ENCODE measurements around the gene WDCP.
"Not testable (repeated sequence)": the region's sequence is repeated elsewhere in the genome, so short reads cannot be mapped to it uniquely, and the experiment has no call there.

WDCP gene

GRCh38 chr2:24048769-24049484, 1.7 kb upstream of the WDCP start:
- no peak for DNase-seq (ENCODE audit: extremely low spot score)
- TF ChIP-seq PKNOX1 (IDR thresholded peaks at IDR 0.05) = no peak
- no peak for TF ChIP-seq FOXK2 (IDR thresholded peaks at IDR 0.05)
- TF ChIP-seq TARDBP (IDR thresholded peaks at IDR 0.05) = no peak
- no peak for TF ChIP-seq NFRKB (IDR thresholded peaks at IDR 0.05)
- TF ChIP-seq L3MBTL2 (conservative IDR thresholded peaks at IDR 0.05) = no peak; the same call in 1 of the 2 replicates
- TF ChIP-seq SP1 (IDR thresholded peaks at IDR 0.05) = no peak
- TF ChIP-seq FOXA1 (IDR thresholded peaks at IDR 0.05) = no peak
- ChIA-PET POLR2A (interaction anchor here (0.7 to 1.6 kb wide), 3 partner anchors 18 to 35 kb away, joined by 3 to 9 read pairs (median 7); partner anchors contain the start of genes SF3B6 and TP53I3), CTCF (interaction anchor here (0.8 kb wide), 1 partner anchor 122 kb away, joined by 5 read pairs; the partner anchor contains the start of gene ATAD2B)

- TF ChIP-seq PKNOX1 (IDR thresholded peaks at IDR 0.05) (no peak), ARNT (IDR thresholded peaks at IDR 0.05) (no peak), NFRKB (IDR thresholded peaks at IDR 0.05) (no peak), SP1 (IDR thresholded peaks at IDR 0.05) (no peak), ZNF384 (IDR thresholded peaks at IDR 0.05) (no peak)
- no peak for DNase-seq (ENCODE audit: extremely low spot score)
- ChIA-PET CTCF (interaction anchor here (0.9 to 1.9 kb wide), 3 partner anchors 37 to 122 kb away, joined by 3 to 6 read pairs (median 4); partner anchors contain the start of genes ATAD2B and TP53I3), POLR2A (interaction anchor here (0.8 to 2.4 kb wide), 27 partner anchors 8 to 313 kb away, joined by 3 to 44 read pairs (median 5); partner anchors contain the start of genes ATAD2B, ITSN2, SF3B6 and TP53I3)
Measured at GRCh38 chr2:24047703-24048033, 477 bp upstream of the WDCP start.

- TF ChIP-seq L3MBTL2 (conservative IDR thresholded peaks at IDR 0.05) (no peak), ELF4 (IDR thresholded peaks at IDR 0.05) (no peak), FOXM1 (IDR thresholded peaks at IDR 0.05; ENCODE audit: borderline replicate concordance) (no peak), SP1 (IDR thresholded peaks at IDR 0.05) (no peak), ZNF384 (IDR thresholded peaks at IDR 0.05) (no peak), FOXA1 (IDR thresholded peaks at IDR 0.05) (no peak), LEF1 (IDR thresholded peaks at IDR 0.05; ENCODE audit: borderline replicate concordance) (no peak), TARDBP (IDR thresholded peaks at IDR 0.05) (no peak), HDGF (IDR thresholded peaks at IDR 0.05; ENCODE audit: borderline replicate concordance) (no peak), NFRKB (IDR thresholded peaks at IDR 0.05) (no peak), SUZ12 (IDR thresholded peaks at IDR 0.05) (no peak), ARNT (IDR thresholded peaks at IDR 0.05) (no peak), BHLHE40 (IDR thresholded peaks at IDR 0.05; ENCODE audit: borderline replicate concordance) (no peak), FOXK2 (IDR thresholded peaks at IDR 0.05) (no peak), PKNOX1 (IDR thresholded peaks at IDR 0.05) (no peak), CTBP1 (IDR thresholded peaks at IDR 0.05; ENCODE audit: borderline replicate concordance) (no peak)
- DNase-seq (ENCODE audit: extremely low spot score) = no peak
- CTCF ChIA-PET = interaction anchor here (0.6 to 1.9 kb wide), 2 partner anchors 23 to 121 kb away, joined by 4 read pairs; no protein-coding TSS in a partner anchor
- POLR2A ChIA-PET = interaction anchor here (1.1 to 2.4 kb wide), 19 partner anchors 10 to 222 kb away, joined by 3 to 44 read pairs (median 5); partner anchors contain the start of genes ATAD2B, SF3B6, TP53I3 and UBXN2A
Measured at GRCh38 chr2:24046599-24046929, 627 bp downstream of the WDCP start.

GRCh38 chr2:24045511-24046508, 1.4 kb downstream of the WDCP start:
- CTCF ChIA-PET = interaction anchor here (1.9 kb wide), 1 partner anchor 120 kb away, joined by 4 read pairs; no protein-coding TSS in a partner anchor
- TF ChIP-seq FOXA1 (IDR thresholded peaks at IDR 0.05) (no peak), FOXM1 (IDR thresholded peaks at IDR 0.05; ENCODE audit: borderline replicate concordance) (no peak), ELF4 (IDR thresholded peaks at IDR 0.05) (no peak), NFRKB (IDR thresholded peaks at IDR 0.05) (no peak), LEF1 (IDR thresholded peaks at IDR 0.05; ENCODE audit: borderline replicate concordance) (no peak), ZNF384 (IDR thresholded peaks at IDR 0.05) (no peak), SUZ12 (IDR thresholded peaks at IDR 0.05) (no peak), PKNOX1 (IDR thresholded peaks at IDR 0.05) (no peak), TARDBP (IDR thresholded peaks at IDR 0.05) (no peak), L3MBTL2 (conservative IDR thresholded peaks at IDR 0.05) (no peak), SP1 (IDR thresholded peaks at IDR 0.05) (no peak), FOXK2 (IDR thresholded peaks at IDR 0.05) (no peak), HDGF (IDR thresholded peaks at IDR 0.05; ENCODE audit: borderline replicate concordance) (no peak), BHLHE40 (IDR thresholded peaks at IDR 0.05; ENCODE audit: borderline replicate concordance) (no peak), CTBP1 (IDR thresholded peaks at IDR 0.05; ENCODE audit: borderline replicate concordance) (no peak), ARNT (IDR thresholded peaks at IDR 0.05) (no peak)
- DNase-seq (ENCODE audit: extremely low spot score) = no peak
- POLR2A ChIA-PET = interaction anchor here (1.7 to 2.4 kb wide), 3 partner anchors 9 to 105 kb away, joined by 12 to 27 read pairs (median 25); partner anchors contain the start of genes SF3B6 and UBXN2A

GRCh38 chr2:24043133-24043532, 4.1 kb downstream of the WDCP start:
- POLR2A ChIA-PET = not testable (repeated sequence)

More at GRCh38 chr2:24043133-24043532, 4.1 kb downstream of the WDCP start:
- CTCF ChIA-PET; DNase-seq (ENCODE audit: extremely low spot score): not testable (repeated sequence)
